Adrenal gland (tissue), 12 donors: ENCODE data around the gene AHRR. TPM values are rescaled to one million over a fixed set of nuclear protein-coding genes. Genes with fewer than 3 reads are reported as not detected.

ENCODE experiments used
- DNase-seq, 7 donors: peaks; one replicate each; pipeline ENCODE4 v3.0.0-alpha.2; 2019 to 2020
- H3K27ac ChIP-seq, 5 donors: fragments of 200-600 bp; sonication (generic) in 4 of 5; 1 replicate in 3 of 5; 2 replicates in 2 of 5; pipeline versions ENCODE4 v1.5.1 to v1.8.0; 2016 to 2020; ENCODE audit warnings: mild to moderate bottlenecking in 1 of 5
- H3K27me3 ChIP-seq: fragments of 200-600 bp; 2 replicates; pipeline ENCODE4 v1.8.0; 2021
- H3K36me3 ChIP-seq, 2 donors: fragments of 200-600 bp; replicated peaks in 1 of 2; 1 replicate in 1 of 2; 2 replicates in 1 of 2; pipeline versions ENCODE4 v1.5.1 to v1.8.0; 2018 to 2022
- H3K4me1 ChIP-seq, 2 donors: fragments of 200-600 bp; replicated peaks in 1 of 2; 1 replicate in 1 of 2; 2 replicates in 1 of 2; pipeline versions ENCODE4 v1.5.1 to v1.8.0; 2018 to 2021
- H3K4me3 ChIP-seq, 4 donors: fragments of 200-600 bp; sonication (generic) in 3 of 4; one replicate each; pipeline ENCODE4 v1.5.1; 2016 to 2018
- H3K9me3 ChIP-seq, 3 donors: fragments of 200-600 bp; sonication (generic) in 1 of 3; replicated peaks in 1 of 3; 1 replicate in 2 of 3; 2 replicates in 1 of 3; pipeline versions ENCODE4 v1.5.1 to v1.8.0; 2016 to 2021
- CTCF ChIP-seq, 6 experiments: fragments of 450-650 bp in 4 of 6; fragments of 200-600 bp in 2 of 6; sonication (generic) in 1 of 6; IDR thresholded peaks; 1 replicate in 5 of 6; 2 replicates in 1 of 6; pipeline versions ENCODE4 v1.5.1 to v1.8.0; 2016 to 2021; ENCODE audit warnings: antibody characterized with exemption in 6 of 6, mild to moderate bottlenecking in 2 of 6, moderate library complexity in 1 of 6
- POLR2A ChIP-seq, 2 donors: fragments of 450-650 bp; IDR thresholded peaks; one replicate each; pipeline ENCODE4 v1.6.1; 2017; ENCODE audit warnings: antibody characterized with exemption in 2 of 2, mild to moderate bottlenecking in 2 of 2, moderate library complexity in 1 of 2
- WGBS, 4 donors: extraction: QIAGEN DNeasy Blood & Tissue Kit in 2 of 4; methylation state at CpG; one replicate each; pipeline versions ENCODE4 v1.1.5 to v1.1.7; 2013 to 2017; 5-methylcytosine and 5-hydroxymethylcytosine counted together
- intact Hi-C, 2 donors: fragments of 100-400 bp; cut with DNase I; formaldehyde crosslinking; loops; one replicate each; pipeline versions ENCODE4 v1.14.1 to v1.15.0; 2022 to 2023
- polyA plus RNA-seq, 3 donors: library from polyadenylated mRNA; stranded (reverse); fragments of 200-250 nt in 2 of 3; fragments of 350-450 nt in 1 of 3; fragmentation: Illumina TruSeq in 1 of 3; extraction: RNeasy Lipid Tissue Mini Kit (QIAGEN cat#74804) in 1 of 3; gene quantifications; one replicate each; pipeline ENCODE4 v1.2.3, GENCODE V29; 2013 to 2014
- total RNA-seq, 9 donors: library from RNA; depleted of rRNA in 4 of 9; stranded (reverse); fragments of >200 nt in 4 of 9; fragments of 120-200 nt in 1 of 9; fragmentation: NEBNext Ultra II Directional in 1 of 9; extraction: Animal tissue kit (Norgen Biotek cat#: 25700) in 1 of 9; gene quantifications; one replicate each; pipeline versions ENCODE4 v1.1.0 to v1.2.4, GENCODE V29; 2013 to 2023
- donor health status: healthy with polysubstance abuse.
- donor health status: Bipolar disorder and iron deficiency.
- donor health status: DM: yes; HTN: yes; CAD: no.
- donor health status: DM: no; HTN: no; CAD: no.
- donor health status: DM: no; HTN: no; CAD: no.
- donor health status: DM: yes; HTN: yes; CAD: no.

The AHRR gene
- total and polyA plus RNA-seq, 12 donors = 0.17 to 3.6 (median 0.99) TPM

- no peak for DNase-seq
- intact Hi-C loops = loop anchor here in 1 of 2 donors (10.0 kb wide), 1 partner anchor 419 kb away; the partner anchor contains the start of genes BRD9 and TRIP13
- Histone ChIP-seq H3K27ac (no peak overlapping the region), H3K27me3 (peaks cover 27% of the 10 kb centered on the region), H3K4me1 (peaks cover 14 to 22% of the 10 kb centered on the region in 2 donors), H3K4me3 (no peak overlapping the region), H3K9me3 (no peaks in the 10 kb centered on the region), H3K36me3 (no peaks in the 10 kb centered on the region)
- TF ChIP-seq CTCF (IDR thresholded peaks at IDR 0.05) (no peak), POLR2A (IDR thresholded peaks at IDR 0.05) (no peak)
- 43 to 85% (median 75%) methylated on average over 3 to 8 of the region's 8 CpGs; no CpG with 5 or more reads in 1 of the 4 donors for WGBS, 4 donors
Measured at GRCh38 chr5:475704-476101, 154.2 kb downstream of the AHRR start.

- intact Hi-C loops = loop anchor here in 1 of 2 donors (10.0 kb wide), 1 partner anchor 419 kb away; the partner anchor contains the start of genes BRD9 and TRIP13
- TF ChIP-seq POLR2A (IDR thresholded peaks at IDR 0.05) (no peak), CTCF (IDR thresholded peaks at IDR 0.05) (no peak)
- Histone ChIP-seq H3K4me3 (no peak overlapping the region), H3K36me3 (no peaks in the 10 kb centered on the region), H3K27me3 (peaks cover 29% of the 10 kb centered on the region), H3K27ac (no peak overlapping the region), H3K4me1 (peaks cover 14 to 17% of the 10 kb centered on the region in 2 donors), H3K9me3 (no peaks in the 10 kb centered on the region)
- 81 to 90% (median 82%) methylated on average over 14 to 51 of the region's 51 CpGs for WGBS, 4 donors
- DNase-seq = no peak
Measured at GRCh38 chr5:476102-476813, 154.7 kb downstream of the AHRR start.

GRCh38 chr5:476814-477175 is 155.3 kb downstream of the AHRR start:
- H3K4me1 ChIP-seq = peaks cover 11 to 13% of the 10 kb centered on the region in 2 donors

More at GRCh38 chr5:476814-477175, 155.3 kb downstream of the AHRR start:
- TF ChIP-seq POLR2A (IDR thresholded peaks at IDR 0.05) (no peak), CTCF (IDR thresholded peaks at IDR 0.05) (no peak)
- Histone ChIP-seq H3K36me3 (no peaks in the 10 kb centered on the region), H3K27ac (no peak overlapping the region), H3K27me3 (peaks cover 32% of the 10 kb centered on the region), H3K4me3 (no peak overlapping the region), H3K9me3 (no peaks in the 10 kb centered on the region)
- 64 to 74% (median 72%) methylated on average over 7 to 9 of the region's 9 CpGs for WGBS, 4 donors
- DNase-seq = no peak
- intact Hi-C loops = loop anchor here in 1 of 2 donors (10.0 kb wide), 1 partner anchor 418 kb away; the partner anchor contains the start of genes BRD9 and TRIP13
